ENCODE measurements around the gene CA10. TPM values are rescaled to one million over a fixed set of nuclear protein-coding genes. Genes with fewer than 3 reads are reported as not detected.

The CA10 gene
- total and polyA plus RNA-seq, 2 experiments from 2014 or later: 0.92 to 1.5 TPM

- no peaks in the 10 kb centered on the region for H3F3A ChIP-seq (replicated peaks; ENCODE audit: low read depth)
- no peaks in the 10 kb centered on the region for H3K4me1 ChIP-seq (ENCODE audit: insufficient read depth)
- no peak overlapping the region for H3K4me2 ChIP-seq
- no peak for ATAC-seq
- Mint-ChIP-seq H3K4me1 (no peaks in the 10 kb centered on the region), H3K27ac (no peak overlapping the region), H3K27me3 (ENCODE audit: insufficient read depth, low read depth, poor library complexity) (no peaks in the 10 kb centered on the region), H3K9me3 (peaks cover 5% of the 10 kb centered on the region; the same call in 2 of the 3 replicates), H3K4me3 (no peak overlapping the region), H3K36me3 (ENCODE audit: low read depth) (no peaks in the 10 kb centered on the region)
- no peak for DNase-seq (ENCODE audit: low spot score)
- H3K79me2 ChIP-seq (replicated peaks; ENCODE audit: insufficient read depth): no peaks in the 10 kb centered on the region
- 0 out of 2 replicates have a peak, but pooled peaks cover 2% of the 10 kb centered on the region for H3K9me2 ChIP-seq (ENCODE audit: insufficient read depth)
- H3K27me3 ChIP-seq (ENCODE audit: insufficient read depth): no peaks in the 10 kb centered on the region
- no peak overlapping the region for H2AFZ ChIP-seq
- no peaks in the 10 kb centered on the region for H4K20me1 ChIP-seq (replicated peaks; ENCODE audit: insufficient read depth)
- H3K27ac ChIP-seq (ENCODE audit: low read depth): no peak overlapping the region
- TF ChIP-seq ETS1 (IDR thresholded peaks at IDR 0.05) (no peak), JUNB (IDR thresholded peaks at IDR 0.05; ENCODE audit: unreplicated experiment) (no peak), ZNF331 (CRISPR knock-in tag; IDR thresholded peaks at IDR 0.05; ENCODE audit: low read depth) (no peak), CTCF (conservative IDR thresholded peaks at IDR 0.05; ENCODE audit: low read depth in 2 of 2) (no peak), CREB1 (CRISPR knock-in tag; IDR thresholded peaks at IDR 0.05; ENCODE audit: low read depth) (no peak), NANOG (IDR thresholded peaks at IDR 0.05; ENCODE audit: borderline replicate concordance) (no peak), STAT1 (IDR thresholded peaks at IDR 0.05; ENCODE audit: unreplicated experiment) (no peak), EZH2 (IDR thresholded peaks at IDR 0.05; ENCODE audit: low read depth, unreplicated experiment) (no peak), EZH2phosphoT487 (IDR thresholded peaks at IDR 0.05; ENCODE audit: unreplicated experiment) (no peak)
- TF ChIP-seq, protein P1, sequence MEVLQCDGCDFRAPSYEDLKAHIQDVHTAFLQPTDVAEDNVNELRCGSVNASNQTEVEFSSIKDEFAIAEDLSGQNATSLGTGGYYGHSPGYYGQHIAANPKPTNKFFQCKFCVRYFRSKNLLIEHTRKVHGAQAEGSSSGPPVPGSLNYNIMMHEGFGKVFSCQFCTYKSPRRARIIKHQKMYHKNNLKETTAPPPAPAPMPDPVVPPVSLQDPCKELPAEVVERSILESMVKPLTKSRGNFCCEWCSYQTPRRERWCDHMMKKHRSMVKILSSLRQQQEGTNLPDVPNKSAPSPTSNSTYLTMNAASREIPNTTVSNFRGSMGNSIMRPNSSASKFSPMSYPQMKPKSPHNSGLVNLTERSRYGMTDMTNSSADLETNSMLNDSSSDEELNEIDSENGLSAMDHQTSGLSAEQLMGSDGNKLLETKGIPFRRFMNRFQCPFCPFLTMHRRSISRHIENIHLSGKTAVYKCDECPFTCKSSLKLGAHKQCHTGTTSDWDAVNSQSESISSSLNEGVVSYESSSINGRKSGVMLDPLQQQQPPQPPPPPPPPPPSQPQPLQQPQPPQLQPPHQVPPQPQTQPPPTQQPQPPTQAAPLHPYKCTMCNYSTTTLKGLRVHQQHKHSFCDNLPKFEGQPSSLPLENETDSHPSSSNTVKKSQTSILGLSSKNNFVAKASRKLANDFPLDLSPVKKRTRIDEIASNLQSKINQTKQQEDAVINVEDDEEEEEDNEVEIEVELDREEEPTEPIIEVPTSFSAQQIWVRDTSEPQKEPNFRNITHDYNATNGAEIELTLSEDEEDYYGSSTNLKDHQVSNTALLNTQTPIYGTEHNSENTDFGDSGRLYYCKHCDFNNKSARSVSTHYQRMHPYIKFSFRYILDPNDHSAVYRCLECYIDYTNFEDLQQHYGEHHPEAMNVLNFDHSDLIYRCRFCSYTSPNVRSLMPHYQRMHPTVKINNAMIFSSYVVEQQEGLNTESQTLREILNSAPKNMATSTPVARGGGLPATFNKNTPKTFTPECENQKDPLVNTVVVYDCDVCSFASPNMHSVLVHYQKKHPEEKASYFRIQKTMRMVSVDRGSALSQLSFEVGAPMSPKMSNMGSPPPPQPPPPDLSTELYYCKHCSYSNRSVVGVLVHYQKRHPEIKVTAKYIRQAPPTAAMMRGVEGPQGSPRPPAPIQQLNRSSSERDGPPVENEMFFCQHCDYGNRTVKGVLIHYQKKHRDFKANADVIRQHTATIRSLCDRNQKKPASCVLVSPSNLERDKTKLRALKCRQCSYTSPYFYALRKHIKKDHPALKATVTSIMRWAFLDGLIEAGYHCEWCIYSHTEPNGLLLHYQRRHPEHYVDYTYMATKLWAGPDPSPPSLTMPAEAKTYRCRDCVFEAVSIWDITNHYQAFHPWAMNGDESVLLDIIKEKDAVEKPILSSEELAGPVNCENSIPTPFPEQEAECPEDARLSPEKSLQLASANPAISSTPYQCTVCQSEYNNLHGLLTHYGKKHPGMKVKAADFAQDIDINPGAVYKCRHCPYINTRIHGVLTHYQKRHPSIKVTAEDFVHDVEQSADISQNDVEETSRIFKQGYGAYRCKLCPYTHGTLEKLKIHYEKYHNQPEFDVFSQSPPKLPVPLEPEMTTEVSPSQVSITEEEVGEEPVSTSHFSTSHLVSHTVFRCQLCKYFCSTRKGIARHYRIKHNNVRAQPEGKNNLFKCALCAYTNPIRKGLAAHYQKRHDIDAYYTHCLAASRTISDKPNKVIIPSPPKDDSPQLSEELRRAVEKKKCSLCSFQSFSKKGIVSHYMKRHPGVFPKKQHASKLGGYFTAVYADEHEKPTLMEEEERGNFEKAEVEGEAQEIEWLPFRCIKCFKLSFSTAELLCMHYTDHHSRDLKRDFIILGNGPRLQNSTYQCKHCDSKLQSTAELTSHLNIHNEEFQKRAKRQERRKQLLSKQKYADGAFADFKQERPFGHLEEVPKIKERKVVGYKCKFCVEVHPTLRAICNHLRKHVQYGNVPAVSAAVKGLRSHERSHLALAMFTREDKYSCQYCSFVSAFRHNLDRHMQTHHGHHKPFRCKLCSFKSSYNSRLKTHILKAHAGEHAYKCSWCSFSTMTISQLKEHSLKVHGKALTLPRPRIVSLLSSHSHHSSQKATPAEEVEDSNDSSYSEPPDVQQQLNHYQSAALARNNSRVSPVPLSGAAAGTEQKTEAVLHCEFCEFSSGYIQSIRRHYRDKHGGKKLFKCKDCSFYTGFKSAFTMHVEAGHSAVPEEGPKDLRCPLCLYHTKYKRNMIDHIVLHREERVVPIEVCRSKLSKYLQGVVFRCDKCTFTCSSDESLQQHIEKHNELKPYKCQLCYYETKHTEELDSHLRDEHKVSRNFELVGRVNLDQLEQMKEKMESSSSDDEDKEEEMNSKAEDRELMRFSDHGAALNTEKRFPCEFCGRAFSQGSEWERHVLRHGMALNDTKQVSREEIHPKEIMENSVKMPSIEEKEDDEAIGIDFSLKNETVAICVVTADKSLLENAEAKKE (CRISPR knock-in tag; IDR thresholded peaks at IDR 0.05): no peak
- no peaks in the 10 kb centered on the region for H3K36me3 ChIP-seq (ENCODE audit: insufficient read depth)
- H3K4me3 ChIP-seq: no peak overlapping the region
Observed at GRCh38 chr17:52011064-52011463, 147.4 kb downstream of the CA10 start.

Measured in GM23338 (cell line).